Cortex of kidney (tissue), 1 donor: ENCODE measurements around the gene AMPH.

Experiments
- DNase-seq: peaks from one replicate; lab custom pipeline; 2025; lab: John Stamatoyannopoulos, UW

Gene AMPH

DNA sequence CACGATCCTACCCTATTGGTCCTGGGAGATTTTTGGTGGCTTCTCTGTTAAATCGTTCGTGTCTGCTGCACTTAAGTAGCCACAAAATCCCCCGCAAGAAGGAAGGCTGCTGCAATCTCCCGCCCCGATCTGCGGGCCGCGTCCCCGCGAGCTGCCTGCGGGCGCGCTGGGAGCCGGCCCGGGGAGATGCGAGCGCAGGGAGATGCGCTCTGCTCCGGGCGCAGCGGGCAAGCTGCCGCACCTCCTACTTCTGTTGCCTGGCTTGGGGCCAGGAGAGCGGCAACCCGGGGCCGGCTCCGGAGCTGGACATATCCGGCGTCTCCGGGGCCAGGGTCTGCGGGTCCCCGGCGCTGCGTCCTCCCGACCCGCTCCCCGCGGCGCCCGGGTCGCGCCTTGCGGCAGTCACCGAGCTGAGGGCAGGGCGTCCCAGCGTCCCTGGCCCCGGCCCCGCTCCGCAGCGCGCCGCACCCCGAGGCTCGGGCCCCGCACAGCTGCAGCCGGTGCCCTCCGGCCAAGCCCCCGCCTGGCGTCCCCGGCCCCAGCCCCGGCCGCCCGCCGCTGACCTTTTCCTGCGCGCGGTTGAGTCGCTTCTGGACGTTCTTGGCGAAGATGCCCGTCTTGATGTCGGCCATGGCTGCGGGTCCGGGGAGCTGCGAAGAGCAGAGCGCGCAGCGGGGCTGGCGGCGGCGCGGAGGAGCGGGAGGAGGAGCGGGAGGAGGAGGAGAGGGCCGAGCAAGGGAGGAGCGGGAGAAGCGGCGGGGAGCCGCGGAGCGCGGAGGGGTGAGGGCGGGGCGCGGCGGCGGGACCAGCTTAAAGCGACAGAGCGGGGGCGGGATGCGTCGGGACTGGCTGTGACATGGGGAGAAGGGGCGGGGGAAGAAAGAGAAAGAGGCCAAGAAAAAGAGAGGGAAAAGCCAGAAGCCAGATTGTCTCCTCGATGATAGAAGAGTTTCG lies at the start of gene AMPH:
TSS of gene AMPH (minus strand) at position 654 of the 954 bp plus-strand sequence. CDS start at position 632, 22 bp downstream.
- DNase-seq, result no peak

DNA sequence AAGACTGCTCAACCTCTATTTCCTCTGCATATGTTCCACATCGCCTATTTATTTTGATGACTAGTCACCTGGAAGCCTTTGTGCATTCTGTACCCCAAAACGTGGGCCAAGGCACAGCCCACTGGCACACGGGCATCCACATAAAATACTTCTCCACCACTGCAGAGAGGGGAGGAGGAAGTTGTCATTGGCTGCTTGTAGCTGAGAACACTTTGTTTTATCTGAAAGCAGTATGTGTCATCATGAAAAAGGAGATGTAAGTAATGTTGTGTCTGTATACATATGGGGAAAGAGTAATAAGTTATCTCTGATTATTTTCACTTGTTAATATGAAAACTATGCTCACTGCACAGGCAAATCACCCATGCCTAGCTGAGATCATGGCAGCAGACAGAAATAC lies 48.2 kb upstream of the AMPH start:
- no peak for DNase-seq

DNA sequence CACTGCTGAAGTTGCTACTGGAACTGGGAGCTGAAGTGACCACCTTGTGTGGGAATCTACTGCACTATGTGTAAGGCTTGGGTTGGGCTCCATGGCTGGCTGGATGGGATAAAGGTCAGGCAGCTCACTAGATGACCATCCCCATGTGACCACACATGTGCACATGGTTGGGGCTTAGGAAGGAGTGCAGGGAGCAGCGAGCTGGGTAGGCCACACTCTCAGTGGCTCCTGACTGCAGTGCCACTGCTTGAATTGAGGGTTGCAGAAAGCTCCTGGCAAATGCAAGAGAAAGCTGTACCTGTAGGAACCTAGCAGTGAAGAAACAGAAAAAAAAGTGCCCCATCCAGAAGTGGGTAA lies 47.5 kb upstream of the AMPH start:
- DNase-seq, result no peak

DNA sequence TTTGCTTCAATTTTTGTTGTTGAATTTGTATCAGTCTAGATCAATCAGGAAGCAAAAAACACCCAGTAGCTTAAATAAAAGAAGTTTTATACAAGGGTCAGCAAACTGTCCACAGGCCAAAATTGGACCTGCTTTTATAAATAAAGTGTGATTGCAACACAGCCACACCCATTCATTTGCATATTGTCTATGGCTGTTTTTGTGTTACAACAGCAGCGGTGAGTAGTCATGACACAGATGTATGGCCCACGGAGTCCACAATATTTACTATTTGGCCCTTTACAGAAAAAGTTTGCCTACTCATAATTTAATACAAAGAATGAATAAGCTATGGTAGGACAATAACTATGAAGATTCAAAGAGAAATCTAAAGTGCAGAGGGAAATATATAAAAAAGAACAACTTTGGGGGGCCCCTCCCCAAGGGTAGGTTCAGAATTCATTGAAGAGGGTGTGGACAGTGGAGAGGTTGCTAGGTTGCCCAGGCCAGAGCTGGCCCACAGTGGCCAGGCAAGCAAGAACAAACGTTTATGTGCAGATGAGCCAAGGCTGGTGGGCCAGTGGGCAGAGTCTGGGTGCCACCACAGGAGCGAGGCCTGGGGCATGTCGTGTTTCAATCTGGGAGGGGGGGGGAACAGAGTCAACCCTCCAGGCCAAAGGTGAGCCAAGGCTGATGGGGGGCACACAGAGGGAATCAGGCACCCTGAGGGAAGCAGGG lies 47.0 kb upstream of the AMPH start:
- DNase-seq, result no peak

DNA sequence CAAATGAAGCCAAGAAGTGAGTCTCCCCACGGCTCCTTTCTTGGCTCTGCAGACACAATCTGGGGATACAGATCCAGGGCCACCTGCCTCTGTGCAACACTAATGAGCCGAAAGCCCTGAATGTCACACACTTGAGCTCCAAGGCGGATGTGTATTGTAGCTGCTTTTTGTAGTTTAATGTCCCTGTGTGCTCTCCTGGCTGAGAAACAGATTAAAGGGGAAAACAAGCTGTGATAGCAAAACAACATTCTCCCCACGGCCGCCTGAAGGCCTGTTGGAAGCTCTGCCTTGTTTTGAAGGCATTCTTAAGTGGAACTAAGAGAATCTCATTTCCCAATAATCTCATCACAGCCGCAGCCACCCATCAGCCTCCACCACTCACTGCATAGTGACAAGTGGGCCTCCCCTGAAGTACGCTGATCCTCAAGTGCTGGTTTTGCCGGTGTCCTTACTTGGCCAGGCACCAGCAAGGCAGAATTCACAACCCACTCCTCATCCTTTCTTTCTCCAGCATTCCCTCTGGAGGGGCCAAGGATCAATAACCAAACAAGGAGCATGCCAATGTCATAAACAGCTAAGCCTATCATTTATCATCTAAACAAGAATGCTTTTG lies 44.4 kb upstream of the AMPH start:
- no peak for DNase-seq

DNA sequence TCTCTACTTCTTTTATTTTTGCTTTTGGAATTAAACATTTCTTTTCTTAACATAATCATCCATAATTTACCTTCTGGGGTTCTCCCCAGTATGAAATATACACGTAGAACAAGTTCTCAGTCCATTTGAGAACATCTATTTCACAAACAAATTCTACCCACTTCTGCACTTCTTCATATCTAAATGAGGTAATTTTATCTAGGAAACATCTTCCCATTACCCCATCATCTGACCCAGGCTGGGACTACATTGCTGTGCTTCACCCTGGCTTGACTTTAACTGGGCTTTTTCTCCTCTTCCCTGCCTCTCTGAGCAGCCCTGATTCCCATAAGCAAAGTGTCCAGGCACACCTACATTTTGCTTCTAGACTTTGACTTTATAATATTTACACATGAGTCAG lies 43.3 kb upstream of the AMPH start:
- no peak for DNase-seq

DNA sequence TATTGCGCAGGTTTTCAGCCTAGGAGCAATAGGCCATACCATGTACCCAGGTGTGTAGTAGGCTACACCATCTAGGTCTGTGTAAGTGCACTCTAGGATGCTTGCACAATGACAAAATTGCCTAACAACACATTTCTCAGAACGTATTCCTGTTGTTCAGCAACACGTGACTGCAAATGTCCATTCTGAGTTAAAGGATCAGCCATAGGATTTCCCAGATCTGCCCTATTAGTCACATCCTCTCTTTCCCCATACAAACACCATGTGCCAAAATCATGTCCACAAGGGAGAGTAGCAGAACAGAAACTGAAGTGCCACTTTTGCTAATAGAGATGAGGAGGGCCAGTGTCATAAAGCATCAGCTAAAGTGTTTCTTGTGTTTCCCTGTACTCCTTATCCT lies 42.6 kb upstream of the AMPH start:
- no peak for DNase-seq

DNA sequence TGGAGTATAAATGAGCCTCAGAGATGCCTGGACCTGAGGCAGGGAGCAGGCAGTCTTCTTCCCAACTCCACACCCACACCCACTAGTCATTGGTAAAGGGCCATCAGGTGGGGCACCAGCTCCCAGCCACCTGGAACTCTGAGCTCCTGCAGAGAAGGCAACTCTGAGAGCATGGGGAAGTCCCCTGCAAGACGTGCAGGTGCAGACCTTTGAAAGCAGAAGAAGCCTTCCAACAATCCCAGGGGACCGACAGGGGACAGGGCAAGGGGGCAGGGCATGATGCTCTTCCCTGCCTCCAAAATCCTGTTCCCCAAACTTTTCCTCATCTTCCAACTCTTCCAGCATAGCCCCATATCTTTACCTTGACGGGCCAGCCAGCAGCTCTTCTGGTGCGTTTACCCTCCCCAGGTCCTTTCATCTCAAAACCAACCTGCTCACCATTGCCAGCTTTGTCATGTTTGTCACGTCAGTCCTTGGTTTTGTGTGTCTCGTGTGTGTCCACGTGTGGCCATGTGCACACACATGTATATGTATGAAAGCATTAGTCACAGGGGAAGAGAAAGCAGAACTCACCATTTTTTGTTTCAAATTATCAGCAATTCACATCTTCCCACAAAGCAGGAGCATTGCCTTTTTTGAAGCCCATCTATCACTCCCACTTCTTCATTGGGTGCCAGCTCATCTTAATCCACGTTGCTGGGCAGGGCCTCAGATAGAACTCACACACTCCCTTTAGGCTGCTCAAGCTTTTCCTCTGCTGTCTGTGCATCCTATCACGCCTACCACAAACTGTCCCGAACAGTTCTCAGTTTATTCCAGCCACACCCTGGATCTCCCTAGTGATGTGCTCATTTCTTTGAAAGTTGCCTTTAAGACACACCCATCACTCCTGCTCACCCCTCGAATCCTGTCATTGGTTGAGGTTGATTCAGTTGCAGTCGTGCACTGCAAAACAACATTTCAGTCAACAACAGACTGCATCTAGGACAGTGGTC lies 41.0 kb upstream of the AMPH start:
- DNase-seq, result no peak

DNA sequence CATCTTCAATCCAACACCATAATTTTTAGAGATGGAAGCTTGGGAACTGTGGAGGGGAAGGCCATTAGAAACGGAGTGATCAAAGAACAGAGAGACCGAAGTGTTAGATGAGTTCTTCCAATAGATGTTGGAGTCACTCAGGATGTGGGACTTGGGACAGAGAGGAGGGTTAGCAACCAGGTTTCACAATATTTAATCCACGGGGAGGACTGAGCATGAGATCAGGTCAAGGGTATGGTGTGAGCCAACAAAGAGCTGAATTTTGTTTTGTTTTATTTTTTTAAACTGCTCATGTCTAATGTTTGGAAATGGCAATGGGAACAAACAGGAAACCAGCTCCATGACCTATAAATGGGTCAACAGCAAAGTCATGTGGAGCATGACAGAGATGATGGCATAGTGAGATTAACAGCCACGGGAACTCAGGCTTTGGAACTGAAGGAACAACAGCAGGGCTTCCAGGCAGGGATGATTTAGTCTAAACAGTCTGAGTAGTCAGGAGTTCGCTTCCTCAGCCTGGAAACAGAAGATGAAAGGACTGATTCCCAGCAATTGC lies 38.9 kb upstream of the AMPH start:
- DNase-seq, result no peak

DNA sequence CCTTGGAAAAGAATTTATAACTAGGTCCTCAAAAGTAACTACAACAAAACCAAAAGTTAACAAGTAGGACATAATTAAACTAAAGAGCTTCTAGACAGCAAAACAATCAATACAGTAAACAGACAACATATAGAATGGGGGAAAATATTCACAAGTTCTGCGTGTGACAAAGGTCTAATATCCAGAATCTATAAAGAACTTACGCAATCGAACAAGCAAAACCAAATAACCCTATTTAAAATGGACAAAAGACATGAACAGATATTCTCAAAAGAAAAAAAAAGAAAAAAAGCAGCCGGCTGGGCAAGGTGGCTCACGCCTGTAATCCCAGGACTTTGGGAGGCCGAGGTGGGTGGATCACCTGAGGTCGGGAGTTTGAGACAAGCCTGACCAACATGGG lies 33.8 kb upstream of the AMPH start:
- no peak for DNase-seq

DNA sequence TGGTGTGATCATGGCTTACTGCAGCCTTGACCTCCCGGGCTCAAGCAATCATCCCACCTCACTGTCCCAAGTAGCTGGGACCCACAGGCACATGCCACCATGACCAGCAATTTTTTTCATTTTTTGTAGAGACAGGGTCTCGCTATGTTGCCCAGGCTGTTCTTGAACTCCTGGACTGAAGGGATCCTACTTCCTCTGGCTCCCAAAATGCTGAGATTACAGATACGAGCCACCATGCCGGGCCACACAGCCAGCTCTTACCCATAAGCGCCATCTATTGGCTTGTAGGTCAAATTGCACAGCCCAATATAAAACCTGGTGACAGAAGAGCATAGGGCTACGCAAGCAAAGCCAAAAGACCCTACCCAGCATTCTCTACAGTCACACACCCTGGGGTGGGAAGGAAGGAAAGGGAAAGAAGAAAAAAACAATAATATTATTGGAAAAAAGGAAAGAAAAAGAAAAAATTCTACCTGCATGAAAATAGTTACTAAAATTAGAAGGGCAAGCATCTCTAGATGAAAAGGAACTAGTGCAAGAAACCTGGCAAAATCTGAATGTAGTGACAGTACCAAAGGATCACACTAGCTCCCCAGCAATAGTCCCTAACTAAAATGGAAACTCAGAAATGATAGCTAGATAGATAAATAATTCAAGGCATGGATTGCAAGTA lies 29.4 kb upstream of the AMPH start:
- DNase-seq, result no peak

DNA sequence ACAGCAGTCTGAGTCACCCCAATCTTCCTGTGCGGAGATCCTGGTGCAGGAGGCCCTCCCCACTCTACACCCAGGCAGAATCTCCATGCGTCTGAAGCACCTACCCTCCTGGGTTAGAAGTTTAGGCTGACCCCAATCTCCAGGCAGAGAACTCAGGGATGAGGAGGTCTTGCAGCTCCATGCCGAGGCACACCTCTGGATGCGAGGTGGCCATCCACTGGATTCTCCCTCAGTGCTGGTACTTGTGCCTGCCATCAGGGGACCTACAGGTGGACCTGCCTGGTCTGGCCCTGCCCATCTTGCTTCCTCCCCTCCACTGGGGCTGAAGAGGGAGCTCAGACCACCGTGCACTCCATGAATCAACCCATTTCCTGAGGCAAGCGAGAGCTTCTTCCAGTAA lies 28.8 kb upstream of the AMPH start:
- DNase-seq, result no peak

DNA sequence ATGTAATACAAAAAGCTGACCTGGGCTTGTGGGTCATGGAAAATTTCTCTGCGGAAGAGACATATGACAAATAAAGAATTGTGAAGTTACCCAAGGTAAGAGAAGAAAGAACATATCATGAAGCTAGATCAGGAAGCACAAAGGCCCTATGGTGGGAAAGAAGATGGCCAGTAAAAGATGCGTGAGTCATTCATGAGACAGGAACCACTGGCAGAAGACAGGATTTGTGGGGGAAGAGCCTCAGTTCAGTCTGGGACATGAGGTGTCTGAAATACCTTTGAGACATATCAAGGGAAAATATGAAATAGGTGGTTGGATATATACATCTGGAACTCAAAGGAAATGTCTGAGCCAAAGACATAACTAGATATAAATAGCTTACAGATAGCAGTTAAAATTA lies 27.7 kb upstream of the AMPH start:
- DNase-seq, result no peak

DNA sequence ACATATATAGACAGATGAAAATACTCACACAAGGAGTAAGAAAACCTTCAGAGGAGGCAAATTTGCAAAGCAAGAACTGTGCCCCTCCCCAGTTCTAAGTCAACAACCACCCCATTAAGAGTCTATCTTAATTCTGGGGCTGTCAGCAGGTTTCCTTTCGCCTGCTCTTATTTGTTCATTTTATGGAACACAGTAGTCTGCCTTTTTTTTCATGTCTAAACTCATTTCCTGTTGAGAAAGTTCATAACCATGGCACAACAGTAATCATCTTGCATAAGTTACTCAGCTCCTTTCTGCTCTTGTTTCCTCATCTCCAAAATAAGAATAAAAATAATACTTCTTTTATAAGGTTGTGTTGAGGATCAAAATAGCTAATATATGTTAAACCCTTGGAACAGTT lies 25.8 kb upstream of the AMPH start:
- DNase-seq, result no peak

DNA sequence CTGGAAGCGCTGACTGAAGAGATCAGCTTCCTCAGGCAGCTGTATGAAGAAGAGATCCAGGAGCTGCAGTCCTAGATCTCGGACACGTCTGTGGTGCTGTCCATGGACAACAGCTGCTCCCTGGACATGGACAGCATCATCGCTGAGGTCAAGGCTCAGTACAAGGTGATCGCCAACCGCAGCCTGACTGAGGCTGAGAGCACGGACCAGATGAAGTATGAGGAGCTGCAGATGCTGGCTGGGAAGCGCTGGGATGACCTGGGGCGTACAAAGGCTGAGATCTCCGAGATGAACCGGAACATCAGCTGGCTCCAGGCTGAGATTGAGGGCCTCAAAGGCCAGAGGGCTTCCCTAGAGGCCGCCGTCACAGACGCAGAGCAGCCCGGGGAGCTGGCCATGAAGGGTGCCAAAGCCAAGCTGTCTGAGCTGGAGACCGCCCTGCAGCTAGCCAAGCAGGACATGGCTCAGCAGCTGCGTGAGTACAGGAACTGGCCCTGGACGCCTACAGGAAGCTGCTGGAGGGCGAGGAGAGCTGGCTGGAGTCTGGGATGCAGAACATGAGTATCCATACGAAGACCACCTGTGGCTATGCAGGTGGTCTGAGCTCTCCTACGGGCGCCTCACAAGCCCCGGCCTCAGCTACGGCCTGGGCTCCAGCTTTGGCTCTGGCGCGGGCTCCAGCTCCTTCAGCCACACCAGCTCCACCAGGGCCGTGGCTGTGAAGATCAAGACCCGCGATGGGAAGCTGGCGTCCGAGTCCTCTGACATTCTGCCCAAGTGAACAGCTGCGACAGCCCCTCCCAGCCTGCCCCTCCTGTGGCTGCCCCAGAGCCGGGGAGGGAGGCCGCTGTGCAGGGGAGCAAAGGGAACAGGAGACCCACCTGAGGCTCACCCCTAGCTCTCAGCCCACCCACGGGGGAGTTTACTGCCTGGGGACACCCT lies 24.9 kb upstream of the AMPH start:
- DNase-seq, result no peak

DNA sequence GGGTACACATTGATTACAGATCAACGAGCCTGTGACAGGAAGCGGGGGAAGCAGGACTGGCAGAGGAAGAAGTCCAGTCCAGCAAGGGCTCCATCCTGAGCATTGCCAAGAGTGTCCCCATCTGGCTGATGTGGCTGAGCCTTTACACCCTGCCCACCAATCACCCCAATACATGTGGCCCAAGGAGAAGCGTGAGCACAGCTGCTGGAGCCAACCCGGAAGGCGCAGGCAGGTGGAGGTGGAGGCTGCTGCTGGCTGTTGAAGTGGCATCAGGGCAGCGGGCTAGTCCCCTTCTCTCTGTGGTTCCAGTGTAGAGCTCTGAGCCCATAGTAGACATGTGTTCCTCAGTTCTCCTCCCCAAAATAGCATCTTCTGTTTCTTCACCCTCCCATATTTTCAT lies 6.8 kb upstream of the AMPH start:
- DNase-seq, result no peak

DNA sequence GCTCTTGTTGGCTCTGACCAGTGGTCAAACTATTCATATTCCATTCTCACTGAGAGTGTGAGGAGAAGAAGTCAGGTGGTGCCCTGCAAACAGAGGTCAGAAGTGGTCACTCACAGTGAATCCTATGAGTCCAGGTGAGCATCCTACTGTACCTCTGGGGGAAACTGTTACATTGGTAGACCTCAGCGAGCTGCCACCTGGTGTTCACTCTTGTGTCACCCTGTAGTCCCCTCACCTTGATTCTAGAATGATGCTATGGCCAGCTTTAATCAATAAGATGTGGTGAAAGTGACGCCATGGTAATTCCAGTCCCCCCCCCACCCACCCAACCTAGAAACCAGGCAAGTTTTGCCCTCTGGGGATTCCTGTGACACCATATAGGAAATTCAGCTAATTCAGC lies 1.2 kb upstream of the AMPH start:
- no peak for DNase-seq

DNA sequence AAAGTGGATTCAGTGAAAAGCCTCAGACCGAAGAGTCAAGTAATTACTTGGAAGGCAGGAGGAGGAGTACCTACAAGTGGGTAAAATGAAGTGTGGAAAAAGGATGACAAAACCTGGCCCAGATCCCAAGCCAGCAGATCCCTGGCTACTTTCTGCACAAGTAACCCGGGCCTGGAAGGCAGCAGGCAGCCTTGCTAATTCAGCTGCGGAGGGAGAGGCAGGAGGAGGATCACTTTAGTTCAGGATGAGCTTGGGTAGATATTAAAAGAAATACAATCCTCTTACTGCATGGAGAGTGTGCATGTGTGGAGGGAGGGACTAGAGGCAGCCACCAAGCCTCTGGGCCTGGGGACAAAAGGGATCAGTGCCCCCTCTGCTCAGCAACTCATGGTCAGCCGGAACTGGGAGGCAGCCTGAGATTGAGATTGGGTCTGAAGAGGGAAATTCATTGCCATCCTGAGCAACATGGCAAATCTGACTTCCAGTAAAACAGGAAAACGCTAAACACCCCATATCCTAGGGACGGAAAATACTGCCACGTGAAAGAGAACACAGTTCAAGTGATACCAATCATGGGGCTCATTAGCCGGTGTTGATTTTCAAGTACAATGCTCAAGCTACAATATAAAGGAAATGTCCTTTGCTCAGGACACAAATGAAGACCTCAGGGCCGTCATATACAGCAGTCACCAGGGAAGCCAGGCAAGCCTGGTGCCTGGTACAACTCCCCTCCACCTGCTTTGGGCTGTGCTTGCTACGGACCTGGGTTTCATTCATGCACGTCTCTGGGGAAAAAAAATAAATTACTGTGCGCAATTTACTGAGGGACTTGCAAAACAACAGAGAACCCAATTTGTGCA lies 1.3 kb downstream of the AMPH start:
- no peak for DNase-seq
